ENCODE data around the gene FUS.
A peak's percentile ranks its signal among the peaks of the same experiment; 100 is the strongest.
"Not testable (repeated sequence)": the region's sequence is repeated elsewhere in the genome, so short reads cannot be mapped to it uniquely, and the experiment has no call there.

Gene FUS

DNA sequence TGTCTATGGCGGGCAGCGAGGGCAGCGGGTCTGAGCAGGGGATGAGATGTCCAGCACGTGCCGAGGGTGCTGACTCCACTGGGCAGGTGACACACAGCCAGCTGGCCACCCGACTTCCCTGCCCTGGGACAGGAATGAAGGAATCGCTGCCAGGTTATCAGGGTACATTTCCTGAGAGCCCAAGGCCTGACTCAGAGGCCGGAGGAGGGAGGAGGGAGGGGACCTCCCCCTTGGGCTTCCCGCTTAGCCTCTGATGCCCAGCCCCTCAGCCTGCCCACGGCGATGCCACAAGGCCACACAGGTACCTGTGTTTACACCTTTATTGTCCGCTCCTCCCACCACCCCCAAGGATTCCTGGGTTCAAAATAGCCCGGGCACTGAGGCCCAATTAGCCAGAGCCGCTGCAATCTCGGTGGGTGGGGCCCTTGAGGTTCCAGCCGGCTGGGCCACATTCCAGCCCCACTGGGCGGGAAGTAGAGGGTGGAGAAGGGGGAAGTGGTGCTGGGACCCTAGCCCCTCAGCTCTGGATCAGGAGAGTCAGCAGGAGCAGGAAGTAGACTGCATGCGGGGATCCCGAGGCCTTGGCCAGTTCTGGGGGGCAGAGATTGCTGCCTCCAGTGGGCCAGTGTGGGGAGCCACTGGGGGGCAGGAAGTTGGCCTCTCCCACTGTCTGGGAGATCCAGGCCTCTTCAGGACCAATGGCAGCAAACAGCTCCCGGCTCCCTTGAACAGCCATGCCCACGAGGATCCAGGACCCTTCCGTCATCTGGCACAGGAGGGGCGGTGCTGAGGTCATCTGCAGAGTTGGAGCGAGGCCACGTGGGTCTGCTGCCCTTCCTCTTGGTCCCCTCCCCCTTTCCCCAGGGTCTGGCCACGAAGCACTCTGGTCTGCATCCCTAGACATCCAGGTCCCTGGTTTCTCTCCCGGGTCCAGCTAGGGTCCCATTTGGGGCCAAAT lies 41.0 kb upstream of the FUS start:
- no peak overlapping the region for H3K4me3 ChIP-seq (ENCODE audit: low read depth, low read length)
- DNase-seq (ENCODE audit: low read depth): no peak
- TF ChIP-seq, protein P1, sequence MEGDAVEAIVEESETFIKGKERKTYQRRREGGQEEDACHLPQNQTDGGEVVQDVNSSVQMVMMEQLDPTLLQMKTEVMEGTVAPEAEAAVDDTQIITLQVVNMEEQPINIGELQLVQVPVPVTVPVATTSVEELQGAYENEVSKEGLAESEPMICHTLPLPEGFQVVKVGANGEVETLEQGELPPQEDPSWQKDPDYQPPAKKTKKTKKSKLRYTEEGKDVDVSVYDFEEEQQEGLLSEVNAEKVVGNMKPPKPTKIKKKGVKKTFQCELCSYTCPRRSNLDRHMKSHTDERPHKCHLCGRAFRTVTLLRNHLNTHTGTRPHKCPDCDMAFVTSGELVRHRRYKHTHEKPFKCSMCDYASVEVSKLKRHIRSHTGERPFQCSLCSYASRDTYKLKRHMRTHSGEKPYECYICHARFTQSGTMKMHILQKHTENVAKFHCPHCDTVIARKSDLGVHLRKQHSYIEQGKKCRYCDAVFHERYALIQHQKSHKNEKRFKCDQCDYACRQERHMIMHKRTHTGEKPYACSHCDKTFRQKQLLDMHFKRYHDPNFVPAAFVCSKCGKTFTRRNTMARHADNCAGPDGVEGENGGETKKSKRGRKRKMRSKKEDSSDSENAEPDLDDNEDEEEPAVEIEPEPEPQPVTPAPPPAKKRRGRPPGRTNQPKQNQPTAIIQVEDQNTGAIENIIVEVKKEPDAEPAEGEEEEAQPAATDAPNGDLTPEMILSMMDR (IDR thresholded peaks at IDR 0.05; ENCODE audit: low read depth, low read length, missing control alignments): no peak

DNA sequence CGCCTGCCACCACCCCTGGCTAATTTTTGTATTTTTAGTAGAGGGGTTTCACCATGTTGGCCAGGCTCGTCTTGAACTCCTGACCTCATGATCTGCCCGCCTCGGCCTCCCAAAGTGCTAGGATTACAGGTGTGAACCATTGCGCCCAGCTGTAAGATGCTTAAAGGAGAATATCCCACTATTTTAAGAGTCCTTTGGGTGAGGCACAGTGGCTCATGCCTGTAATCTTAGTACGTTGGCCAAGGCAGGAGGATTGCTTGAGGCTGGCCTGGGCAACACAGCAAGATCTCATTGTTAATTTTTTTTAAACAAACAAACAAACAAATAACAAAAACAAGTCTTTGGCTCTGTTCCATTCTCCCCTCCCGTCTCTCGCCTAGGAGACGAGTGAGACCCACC lies 38.9 kb upstream of the FUS start:
- H3K4me3 ChIP-seq (ENCODE audit: low read depth, low read length); DNase-seq (ENCODE audit: low read depth): not testable (repeated sequence)

DNA sequence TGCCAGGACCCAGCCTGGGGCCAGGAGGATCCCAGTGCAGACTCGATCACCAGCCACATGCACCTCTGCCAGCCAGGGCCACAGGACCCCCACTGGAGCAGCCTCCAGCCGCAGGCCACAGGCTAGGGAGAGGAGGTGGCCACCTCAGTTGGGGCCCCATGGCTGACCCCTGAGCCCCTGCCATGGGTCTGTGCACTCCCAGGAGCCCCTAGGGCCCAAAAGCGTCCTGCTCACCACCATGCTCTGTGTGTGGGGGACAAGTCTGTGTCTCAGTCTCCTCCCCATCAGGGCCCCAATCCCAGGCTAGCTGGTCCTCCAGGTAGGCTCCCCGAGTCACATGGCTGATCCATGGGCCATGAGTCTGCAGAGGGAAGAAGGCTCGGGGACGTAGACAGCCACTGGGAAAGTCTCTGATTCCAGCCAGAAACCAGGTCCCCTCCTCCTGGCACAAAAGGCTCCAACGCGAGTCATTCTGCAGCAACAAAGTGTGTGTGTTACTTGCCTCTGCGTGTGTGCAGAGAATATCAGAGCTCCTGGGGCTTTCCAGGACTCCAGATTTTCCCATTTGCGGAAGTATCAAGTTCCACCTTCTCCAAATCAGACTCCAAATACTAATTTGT lies 38.3 kb upstream of the FUS start:
- H3K4me3 ChIP-seq (ENCODE audit: low read depth, low read length): peak overlapping the region; percentile 0; the same call in 1 of the 2 replicates
- TF ChIP-seq, protein P1 (IDR thresholded peaks at IDR 0.05; ENCODE audit: low read depth, low read length, missing control alignments): no peak
- no peak for DNase-seq (ENCODE audit: low read depth)

DNA sequence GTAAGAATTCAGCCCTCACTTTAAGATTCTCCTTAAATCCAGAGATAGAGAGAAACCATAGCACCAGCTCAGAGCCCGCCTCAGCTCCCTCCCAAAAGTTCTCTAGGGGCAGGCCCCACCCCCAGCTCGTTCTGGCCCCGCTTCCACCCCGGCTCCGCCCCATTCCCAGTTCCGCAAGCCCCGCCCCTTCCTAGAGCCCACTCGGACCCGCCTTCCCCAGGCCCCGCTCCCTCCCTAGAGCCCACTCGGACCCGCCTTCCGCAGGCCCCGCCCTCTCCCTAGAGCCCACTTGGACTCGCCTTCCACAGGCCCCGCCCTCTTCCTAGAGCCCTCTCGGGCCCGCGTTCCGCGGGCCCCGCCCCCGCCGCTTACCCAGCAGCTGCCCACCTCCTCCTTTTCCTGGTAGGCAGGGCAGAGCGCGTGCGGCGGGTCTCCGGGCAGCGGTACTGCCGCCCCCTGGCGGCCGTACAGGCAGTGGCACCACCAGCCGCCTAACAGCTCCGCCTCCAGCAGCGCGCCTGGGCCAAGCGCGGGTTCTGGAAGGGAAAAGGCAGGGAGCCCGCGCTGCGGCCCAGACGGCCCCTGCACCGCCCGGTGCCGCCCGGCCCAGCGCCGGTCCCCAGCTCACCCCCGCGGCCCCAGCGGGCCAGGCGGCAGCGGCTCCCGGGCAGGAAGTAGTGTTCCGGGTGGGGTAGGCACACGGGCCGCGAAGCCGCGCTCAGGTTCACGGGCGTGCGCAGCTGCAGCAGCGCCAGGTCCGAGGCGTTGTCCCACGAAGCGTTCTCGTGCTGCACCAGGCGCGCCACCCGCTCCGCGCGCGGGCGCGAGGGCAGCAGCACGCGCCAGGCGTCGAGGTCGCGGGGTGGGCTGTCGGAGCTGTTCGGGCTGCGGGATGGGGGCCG lies 37.6 kb upstream of the FUS start:
- peak overlapping the region; percentile 42 for H3K4me3 ChIP-seq (ENCODE audit: low read depth, low read length)
- TF ChIP-seq, protein P1 (IDR thresholded peaks at IDR 0.05; ENCODE audit: low read depth, low read length, missing control alignments): peak; percentile 89
- peak; percentile 92 for DNase-seq (ENCODE audit: low read depth)

DNA sequence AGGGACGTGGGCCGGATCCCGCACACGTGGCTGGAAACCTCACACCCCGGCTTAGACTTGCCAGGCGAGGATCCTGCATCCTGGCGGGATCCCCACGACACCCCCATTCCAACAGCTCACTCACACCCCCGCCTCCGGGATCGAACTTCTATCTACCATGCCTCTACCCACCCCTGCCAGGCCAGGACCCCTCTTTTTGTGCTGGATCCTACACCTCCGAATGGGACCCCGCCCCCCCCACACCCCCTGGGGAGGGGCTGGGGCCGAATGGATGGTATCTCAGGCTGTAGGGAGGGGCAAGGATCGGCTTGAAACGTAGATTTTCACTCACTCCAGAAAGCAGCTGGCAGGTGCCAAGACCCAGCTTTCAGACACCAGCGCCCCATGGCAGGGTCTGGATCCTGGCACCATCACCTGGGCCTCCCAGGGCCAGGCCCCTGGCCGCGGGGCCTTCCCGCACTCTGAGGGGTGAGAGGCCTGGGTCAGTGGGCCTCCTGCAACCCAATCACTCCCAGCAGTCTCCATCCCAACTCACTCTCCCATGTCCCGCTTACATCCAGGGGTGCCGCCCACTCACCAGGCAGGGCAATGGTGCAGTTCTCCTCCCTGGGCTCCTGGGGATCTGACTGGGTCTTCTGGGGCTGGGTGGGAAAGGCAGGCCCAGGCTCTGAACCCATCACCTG lies 36.8 kb upstream of the FUS start:
- DNase-seq (ENCODE audit: low read depth): no peak
- no peak overlapping the region; the same call in 1 of the 2 replicates for H3K4me3 ChIP-seq (ENCODE audit: low read depth, low read length)

GRCh38 chr16:31143694-31144148 lies 36.2 kb upstream of the FUS start:
- no peak for DNase-seq (ENCODE audit: low read depth)
- no peak overlapping the region for H3K4me3 ChIP-seq (ENCODE audit: low read depth, low read length)
- TF ChIP-seq, protein P1 (IDR thresholded peaks at IDR 0.05; ENCODE audit: low read depth, low read length, missing control alignments): peak; percentile 17

More for the DNA sequence above, 36.8 kb upstream of the FUS start:
- TF ChIP-seq, protein P1 (IDR thresholded peaks at IDR 0.05; ENCODE audit: low read depth, low read length, missing control alignments): no peak

DNA sequence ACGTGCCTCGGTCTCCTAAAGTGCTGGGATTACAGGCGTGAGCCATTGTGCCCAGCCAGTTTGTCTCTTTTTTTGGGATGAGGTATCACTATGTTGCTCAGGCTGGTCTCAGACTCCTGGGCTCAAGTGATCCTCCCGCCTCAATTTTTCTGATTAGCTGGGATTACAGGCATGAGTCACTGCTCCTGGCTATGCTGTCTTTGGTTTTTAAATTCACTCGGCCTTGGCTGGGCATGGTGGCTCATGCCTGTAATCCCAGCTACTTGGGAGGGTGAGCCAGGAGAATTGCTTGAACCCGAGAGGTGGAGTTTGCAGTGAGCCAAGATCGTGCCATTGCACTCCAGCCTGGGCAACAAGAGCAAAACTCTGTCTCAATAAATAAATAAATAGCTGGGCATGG lies 35.5 kb upstream of the FUS start:
- not testable (repeated sequence) for H3K4me3 ChIP-seq (ENCODE audit: low read depth, low read length); DNase-seq (ENCODE audit: low read depth)

Data from GM12864 (cell line).